SU-DHL-6 (cell line): ENCODE data around the gene UBE2R2.
A peak's percentile ranks its signal among the peaks of the same experiment; 100 is the strongest.
"Not testable (repeated sequence)": the region's sequence is repeated elsewhere in the genome, so short reads cannot be mapped to it uniquely, and the experiment has no call there.

Experiments used
- H2AFZ ChIP-seq: fragments of 200-600 bp; sonication (generic); 2 replicates; pipeline ENCODE4 v1.6.1; 2014; ENCODE audit warnings: low read depth, mild to moderate bottlenecking, moderate library complexity, mixed read lengths, antibody characterized with exemption, low read length; ENCODE audit not compliant: severe bottlenecking
- H3F3A ChIP-seq: fragments of 200-600 bp; shearing (Covaris generic); 2 replicates; pipeline ENCODE4 v1.6.0; 2016; ENCODE audit warnings: antibody characterized with exemption, mild to moderate bottlenecking; ENCODE audit not compliant: insufficient read depth
- H3K27ac ChIP-seq: fragments of 200-600 bp; sonication (generic); 2 replicates; pipeline ENCODE4 v1.5.1; 2016; ENCODE audit warnings: low read depth, mild to moderate bottlenecking, low read length, moderate library complexity, mixed read lengths
- H3K27me3 ChIP-seq: fragments of 200-600 bp; sonication (generic), shearing (Covaris generic); 2 replicates; pipeline ENCODE4 v1.6.0; 2014; ENCODE audit warnings: mild to moderate bottlenecking, low read length
- H3K36me3 ChIP-seq: fragments of 200-600 bp; sonication (generic); 2 replicates; pipeline ENCODE4 v1.6.1; 2014; ENCODE audit warnings: mild to moderate bottlenecking, low read length, mixed read lengths
- H3K4me2 ChIP-seq: fragments of 300-600, 200-600 bp; shearing (Covaris generic), sonication (generic); 2 replicates; pipeline ENCODE4 v1.6.0; 2014; ENCODE audit warnings: low read length, low read depth, mild to moderate bottlenecking; ENCODE audit not compliant: poor library complexity, severe bottlenecking
- H3K4me3 ChIP-seq: fragments of 200-600 bp; sonication (generic); 2 replicates; pipeline ENCODE4 v1.5.1; 2014; ENCODE audit warnings: antibody characterized with exemption, low read length, mild to moderate bottlenecking, mixed read lengths; ENCODE audit not compliant: insufficient read depth, poor library complexity, severe bottlenecking
- H3K79me2 ChIP-seq: fragments of 200-600 bp; sonication (generic); 2 replicates; pipeline ENCODE4 v1.6.1; 2014; ENCODE audit warnings: mild to moderate bottlenecking, low read length, moderate library complexity; ENCODE audit not compliant: insufficient read depth
- H3K9ac ChIP-seq: fragments of 200-600 bp; sonication (generic); 2 replicates; pipeline ENCODE4 v1.7.0; 2014; ENCODE audit warnings: mild to moderate bottlenecking, low read length
- H3K9me2 ChIP-seq: fragments of 200-600 bp; sonication (generic); replicated peaks from 2 replicates; pipeline ENCODE4 v1.6.1; 2014; ENCODE audit warnings: low read length; ENCODE audit not compliant: insufficient read depth
- H3K9me3 ChIP-seq: fragments of 200-600 bp; sonication (generic); 2 replicates; pipeline ENCODE4 v1.6.1; 2014; ENCODE audit warnings: low read length, mixed read lengths; ENCODE audit not compliant: insufficient read depth
- H4K20me1 ChIP-seq: fragments of 200-600 bp; sonication (generic); 2 replicates; pipeline ENCODE4 v1.6.1; 2014; ENCODE audit warnings: low read depth, mild to moderate bottlenecking, antibody characterized with exemption, low read length, moderate library complexity, mixed read lengths
- CTCF ChIP-seq: fragments of 200-600 bp; sonication (generic); IDR thresholded peaks from one replicate; pipeline ENCODE4 v1.5.1; 2017; ENCODE audit warnings: antibody characterized with exemption, mild to moderate bottlenecking, low read length, moderate library complexity; ENCODE audit not compliant: insufficient read depth, poor library complexity, severe bottlenecking
- EZH2phosphoT487 ChIP-seq: fragments of 200-600 bp; sonication (generic), shearing (Covaris generic); conservative IDR thresholded peaks from 2 replicates; pipeline ENCODE4 v1.6.1; 2018; ENCODE audit warnings: mild to moderate bottlenecking, antibody characterized with exemption, low read length, moderate library complexity, mixed read lengths

The UBE2R2 gene

GRCh38 chr9:33804196-33804595 is 12.8 kb upstream of the UBE2R2 start:
- not testable (repeated sequence) for H3K27me3 ChIP-seq, H3K9me2 ChIP-seq, H3K36me3 ChIP-seq, H3F3A ChIP-seq, H3K4me2 ChIP-seq, H3K9me3 ChIP-seq, H3K79me2 ChIP-seq, H3K4me3 ChIP-seq, H2AFZ ChIP-seq, H3K9ac ChIP-seq, H3K27ac ChIP-seq, H4K20me1 ChIP-seq

GRCh38 chr9:33807156-33807555 is 9.8 kb upstream of the UBE2R2 start:
- H3K27me3 ChIP-seq, H3K9ac ChIP-seq, H3K27ac ChIP-seq, H3K4me3 ChIP-seq, H3F3A ChIP-seq, H3K9me3 ChIP-seq, H2AFZ ChIP-seq, H3K9me2 ChIP-seq, H4K20me1 ChIP-seq, H3K79me2 ChIP-seq, H3K4me2 ChIP-seq, H3K36me3 ChIP-seq: not testable (repeated sequence)

GRCh38 chr9:33808979-33809322 is 8.0 kb upstream of the UBE2R2 start:
- H3K4me2 ChIP-seq, H3K27me3 ChIP-seq, H3K9me3 ChIP-seq, H3K36me3 ChIP-seq, H3K79me2 ChIP-seq, H2AFZ ChIP-seq, H3K27ac ChIP-seq, H3K9ac ChIP-seq, H3K4me3 ChIP-seq, H4K20me1 ChIP-seq, H3F3A ChIP-seq, H3K9me2 ChIP-seq: not testable (repeated sequence)

GRCh38 chr9:33809506-33809905 is 7.5 kb upstream of the UBE2R2 start:
- Histone ChIP-seq H3K27me3 (no peaks in the 10 kb centered on the region), H3K36me3 (no peaks in the 10 kb centered on the region), H3F3A (peaks cover 15% of the 10 kb centered on the region), H3K4me2 (no peak overlapping the region), H3K9ac (no peak overlapping the region), H3K9me2 (no peaks in the 10 kb centered on the region), H3K4me3 (no peak overlapping the region), H3K27ac (no peak overlapping the region), H4K20me1 (no peaks in the 10 kb centered on the region), H2AFZ (no peak overlapping the region), H3K9me3 (no peaks in the 10 kb centered on the region), H3K79me2 (0 out of 2 replicates have a peak, but pooled peaks cover 7% of the 10 kb centered on the region)
- no peak for TF ChIP-seq EZH2phosphoT487
- no peak for TF ChIP-seq CTCF

- peak overlapping the region; percentile 84 for H3K9ac ChIP-seq
- H3K27ac ChIP-seq = peak overlapping the region; percentile 89
- peak overlapping the region; percentile 39 for H2AFZ ChIP-seq
- no peaks in the 10 kb centered on the region for H3K27me3 ChIP-seq
- peaks cover 41% of the 10 kb centered on the region for H3K79me2 ChIP-seq
- no peak overlapping the region for H3K4me3 ChIP-seq
- TF ChIP-seq EZH2phosphoT487 = no peak
- peak; percentile 77 for TF ChIP-seq CTCF
- no peaks in the 10 kb centered on the region for H4K20me1 ChIP-seq
- H3K9me3 ChIP-seq = no peaks in the 10 kb centered on the region
- H3F3A ChIP-seq = peaks cover 44% of the 10 kb centered on the region
- H3K9me2 ChIP-seq = no peaks in the 10 kb centered on the region
- H3K36me3 ChIP-seq = no peaks in the 10 kb centered on the region
- peak overlapping the region; percentile 61 for H3K4me2 ChIP-seq
These were observed 3.0 kb upstream of the UBE2R2 start for GRCh38 chr9:33813712-33814641.
